HEK293T (cell line): Measurements from ENCODE around the gene PIAS4.

Source experiments
- CTCF ChIA-PET: fragments of 350-600 bp; formaldehyde crosslinking; extraction: SDS; loops from one replicate; lab custom pipeline; 2021; ENCODE audit warnings: antibody characterized with exemption, inconsistent platforms; lab: Yijun Ruan, JAX
- POLR2A ChIA-PET: fragments of 350-600 bp; formaldehyde crosslinking; extraction: SDS; loops from one replicate; lab custom pipeline; 2020; ENCODE audit warnings: antibody characterized with exemption, inconsistent platforms; lab: Yijun Ruan, JAX
- DNase-seq: peaks from one replicate; pipeline ENCODE4 v3.0.0; 2012; ENCODE audit warnings: mixed read lengths; ENCODE audit errors: extremely low spot score
- ARNT ChIP-seq: fragments of 450-650 bp; IDR thresholded peaks from 2 replicates; pipeline ENCODE4 v1.6.1; 2017; ENCODE audit warnings: mild to moderate bottlenecking
- BHLHE40 ChIP-seq: fragments of 450-650 bp; IDR thresholded peaks from 2 replicates; pipeline ENCODE4 v1.6.1; 2016; ENCODE audit warnings: mild to moderate bottlenecking, moderate library complexity, borderline replicate concordance
- CTBP1 ChIP-seq: fragments of 450-650 bp; IDR thresholded peaks from 2 replicates; pipeline ENCODE4 v1.6.1; 2016; ENCODE audit warnings: borderline replicate concordance
- ELF4 ChIP-seq: fragments of 450-650 bp; IDR thresholded peaks from 2 replicates; pipeline ENCODE4 v1.6.1; 2017; ENCODE audit warnings: antibody characterized with exemption
- FOXA1 ChIP-seq: fragments of 450-650 bp; IDR thresholded peaks from 2 replicates; pipeline ENCODE4 v1.6.1; 2016; ENCODE audit warnings: mild to moderate bottlenecking
- FOXK2 ChIP-seq: fragments of 450-650 bp; IDR thresholded peaks from 2 replicates; pipeline ENCODE4 v1.6.1; 2016; ENCODE audit warnings: mild to moderate bottlenecking
- FOXM1 ChIP-seq: fragments of 450-650 bp; IDR thresholded peaks from 2 replicates; pipeline ENCODE4 v1.6.1; 2017; ENCODE audit warnings: mild to moderate bottlenecking, borderline replicate concordance
- HDGF ChIP-seq: fragments of 450-650 bp; IDR thresholded peaks from 2 replicates; pipeline ENCODE4 v1.6.1; 2017; ENCODE audit warnings: antibody characterized with exemption, borderline replicate concordance
- L3MBTL2 ChIP-seq: fragments of 450-650 bp; conservative IDR thresholded peaks from 2 replicates; pipeline ENCODE4 v1.6.1; 2016; ENCODE audit warnings: mild to moderate bottlenecking
- LEF1 ChIP-seq: fragments of 450-650 bp; IDR thresholded peaks from 2 replicates; pipeline ENCODE4 v1.6.1; 2017; ENCODE audit warnings: mild to moderate bottlenecking, borderline replicate concordance
- NFRKB ChIP-seq: fragments of 450-650 bp; IDR thresholded peaks from 2 replicates; pipeline ENCODE4 v1.6.1; 2016; ENCODE audit warnings: mild to moderate bottlenecking, moderate library complexity
- SP1 ChIP-seq: fragments of 450-650 bp; IDR thresholded peaks from 2 replicates; pipeline ENCODE4 v1.6.1; 2017
- SUZ12 ChIP-seq: fragments of 450-650 bp; IDR thresholded peaks from 2 replicates; pipeline ENCODE4 v1.6.1; 2016; ENCODE audit warnings: mild to moderate bottlenecking
- TARDBP ChIP-seq: fragments of 450-650 bp; IDR thresholded peaks from 2 replicates; pipeline ENCODE4 v1.6.1; 2016
- ZNF384 ChIP-seq: fragments of 450-650 bp; IDR thresholded peaks from 2 replicates; pipeline ENCODE4 v1.6.1; 2016
- TF ChIP-seq, protein P1 (sequence below): fragments of 450-650 bp; IDR thresholded peaks from 2 replicates; pipeline ENCODE4 v1.6.1; 2016

The PIAS4 gene

DNA sequence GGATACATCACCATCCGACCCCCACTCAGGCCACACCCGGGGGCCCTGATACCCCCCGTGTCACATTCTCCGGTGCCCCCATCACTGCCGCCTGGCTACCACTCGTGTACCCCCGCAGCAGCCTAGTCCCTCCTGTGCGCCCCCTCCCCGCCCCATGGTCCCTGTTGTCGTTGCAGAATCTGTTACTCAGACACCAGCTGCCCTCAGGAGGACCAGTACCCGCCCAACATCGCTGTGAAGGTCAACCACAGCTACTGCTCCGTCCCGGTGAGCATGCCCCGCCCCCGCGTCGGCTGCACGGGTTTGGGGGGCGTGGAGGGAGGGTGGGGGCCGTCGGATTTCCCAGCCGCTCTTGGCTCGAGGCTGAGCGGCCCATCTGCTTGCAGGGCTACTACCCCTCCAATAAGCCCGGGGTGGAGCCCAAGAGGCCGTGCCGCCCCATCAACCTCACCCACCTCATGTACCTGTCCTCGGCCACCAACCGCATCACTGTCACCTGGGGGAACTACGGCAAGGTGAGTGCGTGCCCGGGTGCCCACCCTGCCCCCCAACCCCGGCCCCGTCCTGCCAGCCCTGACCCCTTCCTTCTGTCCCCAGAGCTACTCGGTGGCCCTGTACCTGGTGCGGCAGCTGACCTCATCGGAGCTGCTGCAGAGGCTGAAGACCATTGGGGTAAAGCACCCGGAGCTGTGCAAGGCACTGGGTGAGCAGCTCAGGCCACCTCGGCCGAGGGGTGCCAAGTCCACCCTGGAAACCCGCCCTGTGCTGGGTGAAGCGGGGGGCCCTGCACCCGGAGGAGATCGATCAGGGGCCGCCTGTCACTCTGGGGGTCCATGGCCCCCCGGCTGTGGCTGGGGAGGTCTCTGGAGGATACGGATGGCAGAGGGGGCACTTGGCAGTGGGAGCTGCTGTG is 21.1 kb downstream of the PIAS4 start:
- ChIA-PET POLR2A (interaction anchor here (0.9 kb wide), 1 partner anchor 43 kb away, joined by 3 read pairs; no protein-coding TSS in a partner anchor), CTCF (no interaction called here)
- no peak for DNase-seq
- TF ChIP-seq CTBP1: no peak
- TF ChIP-seq, protein P1, sequence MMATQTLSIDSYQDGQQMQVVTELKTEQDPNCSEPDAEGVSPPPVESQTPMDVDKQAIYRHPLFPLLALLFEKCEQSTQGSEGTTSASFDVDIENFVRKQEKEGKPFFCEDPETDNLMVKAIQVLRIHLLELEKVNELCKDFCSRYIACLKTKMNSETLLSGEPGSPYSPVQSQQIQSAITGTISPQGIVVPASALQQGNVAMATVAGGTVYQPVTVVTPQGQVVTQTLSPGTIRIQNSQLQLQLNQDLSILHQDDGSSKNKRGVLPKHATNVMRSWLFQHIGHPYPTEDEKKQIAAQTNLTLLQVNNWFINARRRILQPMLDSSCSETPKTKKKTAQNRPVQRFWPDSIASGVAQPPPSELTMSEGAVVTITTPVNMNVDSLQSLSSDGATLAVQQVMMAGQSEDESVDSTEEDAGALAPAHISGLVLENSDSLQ: no peak
- TF ChIP-seq L3MBTL2: no peak
- TF ChIP-seq TARDBP: no peak
- TF ChIP-seq HDGF: no peak
- no peak for TF ChIP-seq FOXM1
- TF ChIP-seq ARNT: no peak
- TF ChIP-seq BHLHE40: no peak
- no peak for TF ChIP-seq NFRKB
- no peak for TF ChIP-seq ELF4
- TF ChIP-seq FOXA1: no peak

DNA sequence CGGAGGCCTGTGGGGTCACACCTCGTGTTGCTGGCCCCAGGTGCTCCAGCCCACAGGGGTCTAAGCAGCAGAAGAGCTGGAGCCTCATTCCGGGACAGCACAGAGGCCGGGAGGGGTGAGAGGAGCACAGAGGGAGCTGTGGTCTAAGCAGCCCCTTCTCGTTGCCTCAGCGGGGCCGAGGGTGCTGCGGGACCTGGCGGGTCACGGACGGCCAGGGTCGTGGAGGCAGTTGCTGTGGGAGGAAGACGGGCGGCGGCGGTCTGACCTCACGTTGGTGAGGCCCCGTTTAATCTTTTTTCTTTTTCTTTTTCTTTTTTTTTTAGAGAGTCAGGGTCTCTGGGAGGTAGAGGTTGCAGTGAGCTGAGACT is 21.7 kb downstream of the PIAS4 start:
- ChIA-PET POLR2A (interaction anchor here (0.9 kb wide), 1 partner anchor 44 kb away, joined by 3 read pairs; no protein-coding TSS in a partner anchor), CTCF (no interaction called here)
- DNase-seq: no peak
- TF ChIP-seq HDGF: no peak

DNA sequence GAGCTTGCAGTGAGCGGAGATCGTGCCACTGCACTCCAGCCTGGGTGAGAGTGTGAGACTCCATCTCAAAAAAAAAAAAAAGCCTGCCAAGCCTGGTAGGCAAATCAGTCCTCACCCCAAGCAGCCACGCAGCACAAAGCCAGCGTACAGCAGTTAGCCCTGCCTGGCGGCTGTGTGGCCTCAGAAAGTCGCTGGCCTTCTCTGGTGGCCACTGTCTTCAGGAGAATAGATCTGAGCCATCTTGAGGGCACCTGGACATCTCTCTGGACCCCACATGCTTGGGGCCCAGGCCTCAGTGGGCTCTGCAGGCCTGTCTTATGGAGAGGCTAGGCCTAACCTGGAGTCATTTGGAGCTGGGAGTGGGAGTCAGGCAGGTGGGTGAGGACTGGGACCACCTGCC is 23.0 kb downstream of the PIAS4 start:
- POLR2A ChIA-PET: no interaction called here
- no peak for TF ChIP-seq ELF4
- TF ChIP-seq TARDBP: no peak
- no peak for TF ChIP-seq ARNT
- TF ChIP-seq FOXK2: no peak
- no peak for TF ChIP-seq FOXM1
- DNase-seq: no peak
- CTCF ChIA-PET: no interaction called here

DNA sequence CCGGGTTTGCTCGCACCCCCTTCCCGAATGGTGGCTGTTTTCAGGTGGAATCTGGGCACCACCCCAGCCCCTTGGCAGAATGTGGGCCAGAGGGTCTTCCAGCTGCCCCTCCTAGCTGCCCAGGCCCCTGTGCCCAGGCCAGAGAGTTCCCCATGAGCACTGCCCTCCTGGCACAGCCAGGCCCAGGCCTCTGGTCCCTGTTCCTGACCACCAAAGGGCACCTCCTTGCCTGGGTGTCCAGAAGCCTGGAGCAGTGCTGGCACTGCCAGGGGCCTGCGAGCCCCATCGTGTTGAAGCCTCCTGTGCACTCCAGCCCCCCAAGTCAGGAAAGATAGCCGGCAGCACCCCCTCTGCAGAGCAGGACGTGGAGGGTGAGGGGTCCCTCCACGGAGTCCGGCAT is 23.4 kb downstream of the PIAS4 start:
- CTCF ChIA-PET: no interaction called here
- no peak for DNase-seq
- no peak for TF ChIP-seq TARDBP
- TF ChIP-seq FOXA1: no peak
- TF ChIP-seq FOXK2: no peak
- no peak for TF ChIP-seq FOXM1
- TF ChIP-seq L3MBTL2: no peak
- TF ChIP-seq, protein P1: no peak
- no peak for TF ChIP-seq NFRKB
- POLR2A ChIA-PET: no interaction called here

DNA sequence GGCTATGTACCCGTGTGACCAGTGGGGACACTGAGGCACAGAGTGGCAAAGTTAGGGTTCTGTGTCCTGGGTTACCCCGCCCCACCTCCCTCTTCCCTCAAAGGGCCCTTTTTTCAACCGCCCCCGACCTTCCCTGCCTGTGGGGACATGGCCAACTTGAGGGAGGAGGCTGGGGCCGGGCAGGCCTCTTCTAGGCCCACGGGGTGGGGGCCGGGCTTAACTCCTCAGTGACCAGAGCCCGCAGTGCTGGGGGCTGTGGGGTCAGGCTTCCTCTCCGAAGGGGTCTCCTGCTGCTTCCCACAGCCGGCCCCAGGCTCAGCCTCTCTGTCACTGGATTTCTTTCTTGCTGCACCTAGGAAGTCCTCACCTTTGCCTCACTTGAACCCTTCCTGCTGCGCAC is 23.9 kb downstream of the PIAS4 start:
- CTCF ChIA-PET: no interaction called here
- POLR2A ChIA-PET: no interaction called here
- DNase-seq: no peak
- TF ChIP-seq SUZ12 (no peak), FOXA1 (no peak), LEF1 (no peak), ARNT (no peak), FOXM1 (no peak), NFRKB (no peak), ZNF384 (no peak), ELF4 (no peak), CTBP1 (no peak), BHLHE40 (no peak), TARDBP (no peak)

DNA sequence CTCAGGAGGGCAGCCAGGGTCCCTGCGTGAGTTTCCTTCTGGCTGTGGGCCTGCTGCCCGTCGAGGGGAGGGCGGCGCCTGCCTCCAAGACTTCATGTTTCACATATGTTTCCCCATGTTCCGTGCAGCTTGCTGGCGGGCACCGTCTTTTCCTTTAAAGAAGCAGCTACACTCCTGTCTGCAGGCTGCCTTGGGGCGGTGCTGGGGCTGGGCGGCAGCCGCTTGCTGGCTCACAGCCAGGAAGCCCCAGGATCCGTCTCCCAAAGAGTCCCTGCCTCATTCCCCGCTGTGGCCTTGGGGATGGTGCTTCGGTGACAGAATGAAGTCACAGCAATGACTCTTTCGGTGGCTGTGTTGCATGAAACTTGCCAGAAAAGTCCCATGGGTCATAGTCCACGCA is 24.9 kb downstream of the PIAS4 start:
- CTCF ChIA-PET: no interaction called here
- no peak for DNase-seq
- TF ChIP-seq ARNT (no peak), FOXM1 (no peak), L3MBTL2 (no peak), FOXK2 (no peak), ELF4 (no peak), ZNF384 (no peak), TARDBP (no peak), CTBP1 (no peak), SP1 (no peak), SUZ12 (no peak), BHLHE40 (no peak), LEF1 (no peak)
- POLR2A ChIA-PET: no interaction called here
